IPS-18a (cell line): Measurements from ENCODE around the gene LRIG3.
A peak's percentile ranks its signal among the peaks of the same experiment; 100 is the strongest.

Source experiments
- H3K27ac ChIP-seq: one replicate; pipeline ENCODE4 v1.5.1; 2013; ENCODE audit warnings: low read length
- H3K27me3 ChIP-seq: one replicate; pipeline ENCODE4 v1.6.1; 2013; ENCODE audit warnings: mild to moderate bottlenecking, low read length; ENCODE audit not compliant: control insufficient read depth, insufficient read depth
- H3K36me3 ChIP-seq: one replicate; pipeline ENCODE4 v1.6.1; 2013; ENCODE audit warnings: low read depth, low read length; ENCODE audit not compliant: control insufficient read depth
- H3K4me1 ChIP-seq: one replicate; pipeline ENCODE4 v1.6.1; 2013; ENCODE audit warnings: low read depth, low read length; ENCODE audit not compliant: control insufficient read depth
- H3K4me3 ChIP-seq: one replicate; pipeline ENCODE4 v1.5.1; 2013; ENCODE audit warnings: low read length
- H3K9ac ChIP-seq: one replicate; pipeline ENCODE4 v1.6.1; 2013; ENCODE audit warnings: mild to moderate bottlenecking, low read length, moderate library complexity
- H3K9me3 ChIP-seq: one replicate; pipeline ENCODE4 v1.6.1; 2013; ENCODE audit warnings: low read depth, low read length; ENCODE audit not compliant: control insufficient read depth

LRIG3 gene

GRCh38 chr12:58926586-58926985 lies 6.3 kb upstream of the LRIG3 start:
- Histone ChIP-seq H3K4me3 (no peak overlapping the region), H3K9ac (no peak overlapping the region), H3K27me3 (no peaks in the 10 kb centered on the region), H3K4me1 (peaks cover 6% of the 10 kb centered on the region), H3K36me3 (no peaks in the 10 kb centered on the region), H3K27ac (no peak overlapping the region), H3K9me3 (no peaks in the 10 kb centered on the region)

DNA sequence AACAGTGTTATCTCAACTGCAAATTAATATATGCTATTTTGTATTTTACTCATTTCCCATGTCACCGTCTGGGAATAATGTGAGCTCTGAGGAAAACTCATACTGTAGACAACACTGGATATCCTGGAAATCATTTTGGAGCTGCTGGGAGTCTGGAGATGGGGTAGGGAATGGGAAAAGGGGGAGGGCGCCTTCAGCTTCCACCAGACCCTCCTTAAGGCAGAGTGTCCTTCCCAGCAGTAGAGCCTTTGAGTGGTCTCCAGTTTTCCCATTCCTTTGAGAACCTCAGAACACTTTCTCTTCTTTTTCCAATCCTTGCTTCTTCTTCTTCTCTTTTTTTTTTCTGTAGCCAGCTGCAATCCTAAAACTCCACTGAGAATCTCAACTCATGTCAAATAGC lies 5.4 kb upstream of the LRIG3 start:
- no peak overlapping the region for H3K9ac ChIP-seq

DNA sequence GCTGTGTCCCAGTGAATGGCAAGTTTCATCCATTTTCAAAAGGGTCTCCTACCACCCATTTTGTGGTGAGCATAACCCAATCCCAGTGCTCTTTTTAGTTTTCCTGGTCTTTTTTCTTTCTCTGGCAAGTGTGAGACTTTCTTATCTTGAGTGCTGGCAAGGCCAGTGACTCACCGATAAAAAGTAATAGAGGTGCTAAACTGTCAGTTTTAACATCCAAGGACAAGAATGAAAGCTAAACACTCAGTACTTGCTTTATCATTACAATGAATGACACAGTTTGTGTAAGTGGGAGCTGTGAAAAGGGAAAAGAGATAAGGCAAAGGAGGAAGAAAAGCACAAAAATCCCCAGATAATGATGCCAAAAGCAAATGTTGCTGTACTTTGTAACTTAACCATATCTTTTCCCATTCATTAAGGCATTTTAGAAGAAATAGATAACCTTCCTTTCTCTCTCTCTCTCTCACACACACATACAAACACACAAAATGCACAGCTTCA lies 4.9 kb upstream of the LRIG3 start:
- no peaks in the 10 kb centered on the region for H3K27me3 ChIP-seq
- no peak overlapping the region for H3K9ac ChIP-seq
- H3K27ac ChIP-seq, result no peak overlapping the region
- no peaks in the 10 kb centered on the region for H3K36me3 ChIP-seq
- H3K4me3 ChIP-seq, result no peak overlapping the region
- no peaks in the 10 kb centered on the region for H3K9me3 ChIP-seq
- peaks cover 11% of the 10 kb centered on the region for H3K4me1 ChIP-seq

More for the DNA sequence above, 5.4 kb upstream of the LRIG3 start:
- Histone ChIP-seq H3K27ac (no peak overlapping the region), H3K36me3 (no peaks in the 10 kb centered on the region), H3K4me1 (peaks cover 8% of the 10 kb centered on the region), H3K27me3 (no peaks in the 10 kb centered on the region), H3K4me3 (no peak overlapping the region), H3K9me3 (no peaks in the 10 kb centered on the region)

DNA sequence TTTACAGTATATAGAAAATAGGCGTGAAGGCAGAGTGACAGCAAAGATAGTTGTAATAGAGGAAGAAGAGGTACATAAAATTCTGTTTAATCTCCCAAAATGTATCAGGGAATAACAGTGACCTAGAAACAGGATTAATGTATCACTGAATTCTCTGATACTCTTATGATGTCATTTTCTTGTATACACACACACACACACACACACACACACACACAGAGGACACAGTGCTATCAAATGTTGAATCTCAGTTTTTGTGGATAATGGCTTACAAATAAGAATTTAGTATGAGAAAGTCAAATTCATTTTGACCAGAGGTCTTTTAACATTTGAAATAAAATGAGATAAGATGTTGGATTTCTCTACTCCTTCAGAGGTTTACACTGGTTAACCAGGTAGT lies 4.3 kb upstream of the LRIG3 start:
- H3K4me1 ChIP-seq, result peaks cover 11% of the 10 kb centered on the region
- H3K9me3 ChIP-seq, result no peaks in the 10 kb centered on the region
- peaks cover under 1% of the 10 kb centered on the region for H3K27me3 ChIP-seq
- no peak overlapping the region for H3K27ac ChIP-seq
- H3K9ac ChIP-seq, result no peak overlapping the region
- no peaks in the 10 kb centered on the region for H3K36me3 ChIP-seq
- no peak overlapping the region for H3K4me3 ChIP-seq

GRCh38 chr12:58923781-58924180 lies 3.5 kb upstream of the LRIG3 start:
- Histone ChIP-seq H3K4me3 (no peak overlapping the region), H3K9me3 (no peaks in the 10 kb centered on the region), H3K4me1 (peaks cover 18% of the 10 kb centered on the region), H3K9ac (no peak overlapping the region), H3K36me3 (no peaks in the 10 kb centered on the region), H3K27ac (no peak overlapping the region), H3K27me3 (peaks cover 9% of the 10 kb centered on the region)

GRCh38 chr12:58922849-58923248 lies 2.5 kb upstream of the LRIG3 start:
- H3K27me3 ChIP-seq, result peaks cover 14% of the 10 kb centered on the region

GRCh38 chr12:58920961-58921861 lies 907 bp upstream of the LRIG3 start:
- peaks cover 39% of the 10 kb centered on the region for H3K4me1 ChIP-seq
- H3K4me3 ChIP-seq, result peak overlapping the region; percentile 82
- H3K27me3 ChIP-seq, result peaks cover 14% of the 10 kb centered on the region
- no peak overlapping the region for H3K27ac ChIP-seq
- H3K9me3 ChIP-seq, result no peaks in the 10 kb centered on the region
- peak overlapping the region; percentile 67 for H3K9ac ChIP-seq
- H3K36me3 ChIP-seq, result no peaks in the 10 kb centered on the region

More at GRCh38 chr12:58922849-58923248, 2.5 kb upstream of the LRIG3 start:
- H3K27ac ChIP-seq, result no peak overlapping the region
- H3K36me3 ChIP-seq, result no peaks in the 10 kb centered on the region
- no peaks in the 10 kb centered on the region for H3K9me3 ChIP-seq
- H3K9ac ChIP-seq, result no peak overlapping the region
- H3K4me1 ChIP-seq, result peaks cover 26% of the 10 kb centered on the region
- no peak overlapping the region for H3K4me3 ChIP-seq

DNA sequence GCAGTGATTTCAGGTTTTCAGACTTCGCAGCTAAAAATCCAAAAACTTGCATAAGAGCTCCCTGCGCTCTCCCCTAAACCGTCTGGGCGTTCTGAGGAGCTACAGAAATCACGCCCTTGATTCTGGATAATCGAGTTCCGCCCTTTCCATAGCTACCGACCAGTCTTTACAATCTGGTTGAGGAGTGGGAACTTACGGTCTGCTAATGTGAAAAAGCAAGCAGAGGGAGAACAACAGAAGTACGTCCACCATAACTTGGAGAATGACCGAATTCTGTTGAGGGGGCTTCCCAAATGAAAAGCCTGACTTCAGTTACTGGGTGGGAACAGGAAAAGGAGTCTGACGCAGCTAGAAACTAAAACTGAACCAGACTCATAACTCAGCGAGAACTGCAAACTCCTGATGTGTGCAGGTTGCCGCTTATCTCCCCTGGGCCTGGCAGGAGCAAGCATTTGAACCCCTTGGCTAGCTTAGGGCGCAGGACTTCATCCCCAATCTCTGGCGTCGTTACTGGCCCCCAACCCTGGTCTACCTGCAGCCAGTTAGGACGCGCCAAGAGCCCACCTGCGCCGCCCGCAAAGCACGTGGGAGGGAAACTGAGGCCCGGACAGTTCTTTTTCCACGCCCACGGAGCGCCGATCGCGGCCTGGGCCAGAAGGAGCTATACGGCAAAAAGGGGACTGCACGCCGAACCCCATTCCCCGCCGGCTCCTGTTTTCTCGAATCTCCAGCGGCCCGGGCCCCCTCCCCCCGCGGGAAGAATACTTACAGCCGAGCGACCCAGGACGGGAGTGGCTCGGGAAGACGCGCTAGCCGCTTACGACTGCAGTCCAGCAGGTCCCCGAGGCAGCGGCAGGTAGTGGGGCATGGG lies 838 bp downstream of the LRIG3 start:
- peaks cover 42% of the 10 kb centered on the region for H3K4me1 ChIP-seq
- H3K9me3 ChIP-seq, result no peaks in the 10 kb centered on the region
- no peaks in the 10 kb centered on the region for H3K36me3 ChIP-seq
- peaks cover 14% of the 10 kb centered on the region for H3K27me3 ChIP-seq
- peak overlapping the region; percentile 67 for H3K9ac ChIP-seq
- peak overlapping the region; percentile 82 for H3K4me3 ChIP-seq
- no peak overlapping the region for H3K27ac ChIP-seq

- Histone ChIP-seq H3K27ac (no peak overlapping the region), H3K9me3 (no peaks in the 10 kb centered on the region), H3K4me1 (peaks cover 42% of the 10 kb centered on the region), H3K36me3 (no peaks in the 10 kb centered on the region), H3K27me3 (peaks cover 14% of the 10 kb centered on the region), H3K9ac (no peak overlapping the region), H3K4me3 (peak overlapping the region; percentile 82)
Measured at GRCh38 chr12:58918469-58918844, 1.8 kb downstream of the LRIG3 start.

GRCh38 chr12:58917699-58918468 lies 2.4 kb downstream of the LRIG3 start:
- H3K27me3 ChIP-seq, result peaks cover 14% of the 10 kb centered on the region
- peak overlapping the region; percentile 82 for H3K4me3 ChIP-seq
- no peak overlapping the region for H3K27ac ChIP-seq
- no peaks in the 10 kb centered on the region for H3K9me3 ChIP-seq
- peaks cover 42% of the 10 kb centered on the region for H3K4me1 ChIP-seq
- H3K36me3 ChIP-seq, result no peaks in the 10 kb centered on the region
- H3K9ac ChIP-seq, result no peak overlapping the region
